ENCODE measurements around the gene BICDL1. TPM values are rescaled to one million over a fixed set of nuclear protein-coding genes. Genes with fewer than 3 reads are reported as not detected.
A peak's percentile ranks its signal among the peaks of the same experiment; 100 is the strongest.

BICDL1 gene
- total RNA-seq, 1 experiment from 2014 or later, result 14.2 TPM

- Histone ChIP-seq H3K4me3 (ENCODE audit: low read depth, low read length) (no peak overlapping the region), H3K4me1 (no peaks in the 10 kb centered on the region), H3K27me3 (replicated peaks; ENCODE audit: control insufficient read depth, insufficient read depth, low read length) (no peaks in the 10 kb centered on the region), H3K36me3 (ENCODE audit: control insufficient read depth, insufficient read depth, low read length) (peaks cover 5% of the 10 kb centered on the region), H3K9me3 (no peaks in the 10 kb centered on the region)
- TF ChIP-seq CTCF (IDR thresholded peaks at IDR 0.05; ENCODE audit: insufficient read depth in 1 of 2, low read depth in 1 of 2, low read length in 1 of 2, severe bottlenecking in 1 of 2, unreplicated experiment in 1 of 2), result no peak
- Mint-ChIP-seq H3K4me1 (ENCODE audit: low read depth, unreplicated experiment) (no peaks in the 10 kb centered on the region), H3K27me3 (ENCODE audit: insufficient read depth, unreplicated experiment) (no peaks in the 10 kb centered on the region), H3K27ac (ENCODE audit: unreplicated experiment) (no peak overlapping the region), H3K9me3 (ENCODE audit: unreplicated experiment) (no peaks in the 10 kb centered on the region), H3K36me3 (ENCODE audit: insufficient read depth, unreplicated experiment) (peaks cover 94% of the 10 kb centered on the region), H3K4me3 (ENCODE audit: unreplicated experiment) (no peak overlapping the region)
- POLR2A ChIA-PET, result no interaction called here
- CTCF ChIA-PET, result no interaction called here
- TSS peak; percentile 26 for BruUV-seq (replicated peaks)
- no peak for DNase-seq
- intact Hi-C loops (cut with micrococcal nuclease; ENCODE audit: unreplicated experiment), result no loop called here
Measured at GRCh38 chr12:120137833-120138232, 148.8 kb downstream of the BICDL1 start.

- no peak for TF ChIP-seq CTCF (IDR thresholded peaks at IDR 0.05; ENCODE audit: insufficient read depth in 1 of 2, low read depth in 1 of 2, low read length in 1 of 2, severe bottlenecking in 1 of 2, unreplicated experiment in 1 of 2)
Measured at GRCh38 chr12:120138366-120138765, 149.3 kb downstream of the BICDL1 start.

GRCh38 chr12:120139958-120140357, 150.9 kb downstream of the BICDL1 start:
- Mint-ChIP-seq H3K27ac (ENCODE audit: unreplicated experiment) (no peak overlapping the region), H3K9me3 (ENCODE audit: unreplicated experiment) (no peaks in the 10 kb centered on the region), H3K27me3 (ENCODE audit: insufficient read depth, unreplicated experiment) (no peaks in the 10 kb centered on the region), H3K4me3 (ENCODE audit: unreplicated experiment) (no peak overlapping the region), H3K4me1 (ENCODE audit: low read depth, unreplicated experiment) (no peaks in the 10 kb centered on the region), H3K36me3 (ENCODE audit: insufficient read depth, unreplicated experiment) (peaks cover 92% of the 10 kb centered on the region)
- Histone ChIP-seq H3K27me3 (replicated peaks; ENCODE audit: control insufficient read depth, insufficient read depth, low read length) (no peaks in the 10 kb centered on the region), H3K4me3 (ENCODE audit: low read depth, low read length) (no peak overlapping the region), H3K4me1 (no peaks in the 10 kb centered on the region), H3K36me3 (ENCODE audit: control insufficient read depth, insufficient read depth, low read length) (peaks cover 7% of the 10 kb centered on the region), H3K9me3 (no peaks in the 10 kb centered on the region)
- CTCF ChIA-PET, result no interaction called here
- no TSS peak for BruUV-seq (replicated peaks)
- TF ChIP-seq CTCF (IDR thresholded peaks at IDR 0.05; ENCODE audit: insufficient read depth in 1 of 2, low read depth in 1 of 2, low read length in 1 of 2, severe bottlenecking in 1 of 2, unreplicated experiment in 1 of 2), result no peak
- intact Hi-C loops (cut with micrococcal nuclease; ENCODE audit: unreplicated experiment), result no loop called here
- POLR2A ChIA-PET, result no interaction called here
- DNase-seq, result no peak

More at GRCh38 chr12:120138366-120138765, 149.3 kb downstream of the BICDL1 start:
- Mint-ChIP-seq H3K27me3 (ENCODE audit: insufficient read depth, unreplicated experiment) (no peaks in the 10 kb centered on the region), H3K27ac (ENCODE audit: unreplicated experiment) (no peak overlapping the region), H3K4me1 (ENCODE audit: low read depth, unreplicated experiment) (no peaks in the 10 kb centered on the region), H3K4me3 (ENCODE audit: unreplicated experiment) (no peak overlapping the region), H3K36me3 (ENCODE audit: insufficient read depth, unreplicated experiment) (peaks cover 94% of the 10 kb centered on the region), H3K9me3 (ENCODE audit: unreplicated experiment) (no peaks in the 10 kb centered on the region)
- intact Hi-C loops (cut with micrococcal nuclease; ENCODE audit: unreplicated experiment), result no loop called here
- no TSS peak for BruUV-seq (replicated peaks)
- Histone ChIP-seq H3K4me1 (no peaks in the 10 kb centered on the region), H3K27me3 (replicated peaks; ENCODE audit: control insufficient read depth, insufficient read depth, low read length) (no peaks in the 10 kb centered on the region), H3K36me3 (ENCODE audit: control insufficient read depth, insufficient read depth, low read length) (peaks cover 5% of the 10 kb centered on the region), H3K4me3 (ENCODE audit: low read depth, low read length) (no peak overlapping the region), H3K9me3 (no peaks in the 10 kb centered on the region)
- no peak for DNase-seq
- ChIA-PET CTCF (interaction anchor here (0.6 kb wide), 1 partner anchor 9 kb away, joined by 4 read pairs; no protein-coding TSS in a partner anchor), POLR2A (no interaction called here)
